Duodenal mucosa (tissue), 2 donors: ENCODE data around the gene DLX5.

Source experiments
- H3K27ac ChIP-seq: one replicate; pipeline ENCODE4 v1.7.0; 2013; ENCODE audit warnings: low read depth, low read length
- H3K27me3 ChIP-seq, 2 donors: one replicate each; pipeline ENCODE4 v1.7.0; 2013; ENCODE audit warnings: low read length in 2 of 2, control low read depth in 1 of 2; ENCODE audit not compliant: insufficient read depth in 2 of 2, control insufficient read depth in 1 of 2
- H3K36me3 ChIP-seq, 2 donors: one replicate each; pipeline ENCODE4 v1.7.0; 2013; ENCODE audit warnings: low read length in 2 of 2, control low read depth in 1 of 2; ENCODE audit not compliant: insufficient read depth in 2 of 2, control insufficient read depth in 1 of 2
- H3K4me1 ChIP-seq, 2 donors: one replicate each; pipeline ENCODE4 v1.7.0; 2013; ENCODE audit warnings: low read length in 2 of 2, control low read depth in 1 of 2; ENCODE audit not compliant: insufficient read depth in 2 of 2, control insufficient read depth in 1 of 2
- H3K4me3 ChIP-seq, 2 donors: one replicate each; pipeline ENCODE4 v1.7.0; 2013; ENCODE audit warnings: low read length in 2 of 2, low read depth in 1 of 2
- H3K9ac ChIP-seq, 2 donors: one replicate each; pipeline ENCODE4 v1.7.0; 2013; ENCODE audit warnings: low read length in 2 of 2, low read depth in 1 of 2
- H3K9me3 ChIP-seq, 2 donors: one replicate each; pipeline ENCODE4 v1.7.0; 2013; ENCODE audit warnings: low read length in 2 of 2, control low read depth in 1 of 2; ENCODE audit not compliant: control insufficient read depth in 1 of 2

DLX5 gene

GRCh38 chr7:96987719-96988118, 36.9 kb downstream of the DLX5 start:
- H3K27ac ChIP-seq, result no peak overlapping the region
- H3K36me3 ChIP-seq, result no peaks in the 10 kb centered on the region
- no peaks in the 10 kb centered on the region for H3K9me3 ChIP-seq
- no peaks in the 10 kb centered on the region for H3K4me1 ChIP-seq
- peaks cover 38 to 57% of the 10 kb centered on the region in 2 donors for H3K27me3 ChIP-seq
- no peak overlapping the region for H3K4me3 ChIP-seq
- H3K9ac ChIP-seq, result no peak overlapping the region

GRCh38 chr7:96986901-96987300, 37.7 kb downstream of the DLX5 start:
- Histone ChIP-seq H3K36me3 (no peaks in the 10 kb centered on the region), H3K27ac (no peak overlapping the region), H3K27me3 (peaks cover 31 to 49% of the 10 kb centered on the region in 2 donors), H3K4me1 (no peaks in the 10 kb centered on the region), H3K9ac (no peak overlapping the region), H3K9me3 (no peaks in the 10 kb centered on the region), H3K4me3 (no peak overlapping the region)

- Histone ChIP-seq H3K27ac (no peak overlapping the region), H3K9me3 (no peaks in the 10 kb centered on the region), H3K4me3 (no peak overlapping the region), H3K9ac (no peak overlapping the region), H3K4me1 (no peaks in the 10 kb centered on the region), H3K27me3 (peaks cover 27 to 43% of the 10 kb centered on the region in 2 donors), H3K36me3 (no peaks in the 10 kb centered on the region)
These were observed 38.6 kb downstream of the DLX5 start for GRCh38 chr7:96985992-96986391.

- H3K9me3 ChIP-seq, result no peaks in the 10 kb centered on the region
- no peaks in the 10 kb centered on the region for H3K4me1 ChIP-seq
- H3K27me3 ChIP-seq, result peaks cover 7 to 19% of the 10 kb centered on the region in 2 donors
- no peak overlapping the region for H3K27ac ChIP-seq
- no peaks in the 10 kb centered on the region for H3K36me3 ChIP-seq
- no peak overlapping the region for H3K4me3 ChIP-seq
- H3K9ac ChIP-seq, result no peak overlapping the region
These were observed 42.0 kb downstream of the DLX5 start for GRCh38 chr7:96982586-96982985.

GRCh38 chr7:96979551-96980276, 44.9 kb downstream of the DLX5 start:
- no peaks in the 10 kb centered on the region for H3K27me3 ChIP-seq
- H3K27ac ChIP-seq, result no peak overlapping the region
- H3K9ac ChIP-seq, result no peak overlapping the region
- H3K36me3 ChIP-seq, result no peaks in the 10 kb centered on the region
- no peaks in the 10 kb centered on the region for H3K9me3 ChIP-seq
- no peaks in the 10 kb centered on the region for H3K4me1 ChIP-seq
- no peak overlapping the region for H3K4me3 ChIP-seq

- Histone ChIP-seq H3K27me3 (no peaks in the 10 kb centered on the region), H3K27ac (no peak overlapping the region), H3K4me3 (no peak overlapping the region), H3K4me1 (no peaks in the 10 kb centered on the region), H3K36me3 (no peaks in the 10 kb centered on the region), H3K9ac (no peak overlapping the region), H3K9me3 (no peaks in the 10 kb centered on the region)
These were observed 47.2 kb downstream of the DLX5 start for GRCh38 chr7:96977445-96977844.

GRCh38 chr7:96976106-96976505, 48.5 kb downstream of the DLX5 start:
- H3K9ac ChIP-seq, result no peak overlapping the region
- no peaks in the 10 kb centered on the region for H3K4me1 ChIP-seq
- no peaks in the 10 kb centered on the region for H3K36me3 ChIP-seq
- H3K27ac ChIP-seq, result no peak overlapping the region
- no peak overlapping the region for H3K4me3 ChIP-seq
- H3K27me3 ChIP-seq, result no peaks in the 10 kb centered on the region
- H3K9me3 ChIP-seq, result no peaks in the 10 kb centered on the region

GRCh38 chr7:96973986-96974385, 50.6 kb downstream of the DLX5 start:
- Histone ChIP-seq H3K27ac (no peak overlapping the region), H3K9me3 (no peaks in the 10 kb centered on the region), H3K36me3 (no peaks in the 10 kb centered on the region), H3K4me3 (no peak overlapping the region), H3K9ac (no peak overlapping the region), H3K27me3 (no peaks in the 10 kb centered on the region), H3K4me1 (no peaks in the 10 kb centered on the region)

- no peak overlapping the region for H3K27ac ChIP-seq
- H3K36me3 ChIP-seq, result no peaks in the 10 kb centered on the region
- no peaks in the 10 kb centered on the region for H3K9me3 ChIP-seq
- no peak overlapping the region for H3K9ac ChIP-seq
- no peak overlapping the region for H3K4me3 ChIP-seq
- no peaks in the 10 kb centered on the region for H3K27me3 ChIP-seq
- no peaks in the 10 kb centered on the region for H3K4me1 ChIP-seq
These were observed 53.9 kb downstream of the DLX5 start for GRCh38 chr7:96970739-96971138.
